GM21825 (cell line): ENCODE results near the gene COX7A2L.
"Not testable (repeated sequence)": the region's sequence is repeated elsewhere in the genome, so short reads cannot be mapped to it uniquely, and the experiment has no call there.

Experiments
- ATAC-seq: cut with Tn5 transposase; IDR thresholded peaks from one replicate; pipeline ENCODE4 v1.9.1; 2021; ENCODE audit warnings: mild to moderate bottlenecking, moderate library complexity; ENCODE audit not compliant: unreplicated experiment

Gene COX7A2L

GRCh38 chr2:42340045-42340937 lies 20.7 kb downstream of the COX7A2L start:
- ATAC-seq: no peak

GRCh38 chr2:42339191-42339912 lies 21.7 kb downstream of the COX7A2L start:
- ATAC-seq: no peak

DNA sequence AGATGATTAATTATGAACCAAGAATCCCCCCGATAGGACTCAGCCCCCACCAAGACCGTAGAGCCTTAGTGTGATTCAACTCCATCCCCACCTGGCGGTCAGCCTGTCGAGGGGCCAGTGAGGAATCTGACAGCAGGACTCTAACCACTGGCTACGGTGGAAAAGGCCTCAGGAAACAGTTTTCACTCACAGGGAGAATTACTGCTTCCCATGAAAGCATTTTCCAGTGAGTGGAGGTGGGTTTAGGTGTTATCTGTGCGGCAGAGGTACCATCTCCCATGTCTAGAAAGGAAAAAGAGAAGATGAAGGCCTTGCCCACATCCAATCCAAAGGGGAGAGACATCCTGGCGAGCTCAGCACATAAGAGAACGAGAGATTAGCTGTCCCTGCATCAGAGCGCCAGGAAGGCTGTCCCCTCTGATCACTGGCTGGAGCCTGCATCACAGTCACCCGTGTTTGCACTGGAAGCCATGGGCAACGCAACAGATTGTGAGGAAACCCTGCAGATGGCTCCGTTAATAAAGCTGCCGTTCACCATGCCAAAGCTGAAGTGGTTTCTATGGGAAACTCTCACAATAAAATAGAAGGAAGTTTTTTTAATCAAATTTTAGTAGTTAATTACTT lies 22.3 kb downstream of the COX7A2L start:
- no peak for ATAC-seq

GRCh38 chr2:42337846-42338566 lies 23.0 kb downstream of the COX7A2L start:
- no peak for ATAC-seq

GRCh38 chr2:42337356-42337820 lies 23.6 kb downstream of the COX7A2L start:
- ATAC-seq: no peak

DNA sequence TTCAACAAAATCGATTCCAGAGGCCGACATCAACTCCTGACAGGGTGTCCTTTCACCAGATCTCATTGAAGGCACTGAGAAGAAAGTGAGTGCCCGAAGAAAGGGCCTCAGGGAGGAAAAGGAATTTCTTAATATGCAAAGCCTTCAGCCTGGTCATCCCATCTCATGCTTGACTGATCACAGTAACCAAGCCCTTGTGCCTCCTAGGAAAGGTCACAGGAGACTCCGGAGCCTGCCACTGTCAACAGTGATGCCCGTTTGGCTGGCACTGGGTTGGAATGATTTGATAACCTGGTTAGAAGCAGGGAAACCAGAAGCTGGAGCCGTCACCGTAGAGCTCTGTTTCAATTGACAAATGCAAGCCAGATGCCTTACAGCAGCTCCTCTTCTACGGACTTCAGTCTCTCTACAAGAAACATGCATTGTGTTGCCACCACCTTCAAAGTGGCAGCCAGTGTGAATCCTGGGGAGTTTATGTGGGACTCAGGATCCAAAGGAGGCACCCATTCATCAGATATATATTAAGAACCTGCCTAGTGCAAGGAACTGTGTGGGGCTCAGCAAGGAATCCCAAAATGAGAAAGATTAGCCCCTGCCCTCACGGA lies 24.6 kb downstream of the COX7A2L start:
- no peak for ATAC-seq

DNA sequence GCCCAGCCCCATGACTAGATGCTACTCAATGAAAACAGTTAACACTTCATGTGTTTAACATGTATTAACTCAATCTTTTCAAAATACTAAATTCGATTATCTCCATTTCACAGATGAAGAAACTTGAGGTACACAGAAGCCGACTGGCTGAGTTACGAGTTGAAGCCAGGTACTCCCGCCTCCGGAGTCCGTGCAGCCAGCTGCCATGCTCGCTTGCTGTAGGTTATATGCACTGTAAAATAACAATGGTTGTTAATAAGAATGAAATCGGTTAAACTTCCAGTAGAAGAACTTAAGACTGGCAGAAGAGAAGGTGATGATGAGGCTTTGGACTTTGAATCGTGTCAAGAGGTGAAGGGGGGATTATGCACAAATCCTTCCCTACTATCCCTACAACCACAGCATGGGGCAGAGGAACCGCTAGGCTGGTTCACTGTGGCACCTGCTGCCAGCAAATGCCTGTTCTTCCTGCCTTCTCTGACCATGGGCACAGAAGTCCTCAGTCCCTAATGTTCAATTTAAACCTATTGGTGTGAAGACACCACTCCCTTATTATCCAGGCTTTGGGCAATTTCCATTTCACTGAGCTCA lies 25.4 kb downstream of the COX7A2L start:
- ATAC-seq: no peak

DNA sequence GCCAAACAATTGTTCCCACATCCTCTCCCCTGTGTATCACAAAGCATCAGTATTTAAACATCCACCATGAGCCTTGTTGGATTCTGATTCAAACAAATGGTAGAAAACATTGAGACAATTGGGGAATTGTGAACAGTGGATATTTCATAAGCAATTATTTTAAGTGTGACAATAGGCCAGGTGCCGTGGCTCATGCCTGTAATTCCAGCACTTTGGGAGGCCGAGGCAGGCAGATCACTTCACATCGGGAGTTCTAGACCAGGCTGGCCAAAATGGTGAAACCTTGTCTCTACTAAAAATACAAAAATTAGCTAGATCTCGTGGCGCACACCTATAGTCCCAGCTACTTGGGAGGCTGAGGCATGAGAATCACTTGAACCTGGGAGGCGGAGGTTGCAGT lies 26.2 kb downstream of the COX7A2L start:
- ATAC-seq: not testable (repeated sequence)

DNA sequence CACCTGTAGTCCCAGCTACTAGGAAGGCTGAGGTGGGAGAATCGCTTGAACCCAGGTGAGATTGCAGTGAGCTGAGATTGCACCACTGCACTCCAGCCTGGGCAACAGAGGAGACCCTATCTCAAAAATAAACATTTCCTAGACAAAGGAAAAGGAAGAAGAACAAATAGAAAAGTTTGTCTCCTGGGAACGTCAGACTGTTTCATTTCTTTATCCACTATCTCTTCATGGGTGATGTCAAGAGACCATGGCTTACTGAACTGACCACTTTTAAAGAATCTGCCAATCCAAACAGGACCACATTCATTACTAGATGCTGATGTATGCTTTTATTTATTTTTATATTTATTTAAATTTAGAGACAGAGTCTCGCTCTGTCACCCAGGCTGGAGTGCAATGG lies 26.8 kb downstream of the COX7A2L start:
- ATAC-seq: no peak

DNA sequence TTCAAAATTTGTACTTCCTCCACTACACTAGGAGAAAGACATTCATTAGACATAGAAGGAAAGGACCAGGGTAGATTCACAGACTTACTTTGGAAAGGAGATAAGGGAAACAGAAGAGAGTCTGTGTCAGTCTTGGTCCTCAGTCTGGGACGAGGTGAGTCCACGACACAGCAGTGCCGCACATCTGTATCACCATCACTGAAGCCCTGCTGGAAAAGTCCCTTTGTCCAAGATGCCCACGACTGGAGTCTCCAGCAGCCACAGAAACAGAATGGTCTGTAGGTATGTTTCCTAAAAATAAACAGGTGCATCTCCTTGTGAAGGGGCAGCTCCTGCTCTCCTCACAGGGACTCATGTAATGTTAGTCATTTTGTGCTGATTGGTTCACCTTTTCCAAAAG lies 27.4 kb downstream of the COX7A2L start:
- ATAC-seq: no peak

- no peak for ATAC-seq
Observed at GRCh38 chr2:42332575-42332974, 28.4 kb downstream of the COX7A2L start.

DNA sequence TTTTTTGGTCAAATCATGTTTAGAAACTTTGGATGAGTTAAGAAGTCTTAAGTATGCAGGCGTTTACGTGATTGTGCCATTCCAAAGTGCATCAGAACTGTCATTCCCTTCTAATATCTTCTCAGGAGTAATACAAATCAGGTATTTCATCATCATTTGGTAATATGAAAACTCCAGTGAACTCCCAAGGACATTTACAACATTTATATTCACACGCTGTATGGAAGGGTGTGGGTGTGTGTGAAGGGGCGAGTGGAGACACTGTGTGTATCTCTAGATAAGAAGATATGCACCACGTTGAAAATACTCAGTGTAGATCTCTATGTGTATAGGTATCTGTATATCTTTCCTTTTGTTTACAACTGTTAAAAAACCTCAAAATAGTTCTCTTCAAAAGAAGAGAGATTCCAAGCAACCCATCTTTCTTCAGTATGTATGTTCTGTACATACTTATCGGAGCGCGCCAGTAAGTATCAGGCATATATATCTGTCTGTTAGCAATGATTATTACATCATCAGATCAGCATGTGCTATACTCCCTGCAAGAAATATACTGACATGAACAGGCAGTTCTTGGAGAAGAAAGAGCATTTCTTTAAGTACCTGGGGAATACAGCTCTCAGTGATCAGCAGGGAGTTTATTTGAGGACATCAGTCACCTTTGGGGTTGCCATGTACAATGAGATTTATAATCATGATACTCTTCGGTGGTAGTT lies 29.3 kb downstream of the COX7A2L start:
- ATAC-seq: no peak

- no peak for ATAC-seq
Observed at GRCh38 chr2:42329736-42330135, 31.3 kb downstream of the COX7A2L start.

GRCh38 chr2:42328923-42329322 lies 32.1 kb downstream of the COX7A2L start:
- no peak for ATAC-seq

DNA sequence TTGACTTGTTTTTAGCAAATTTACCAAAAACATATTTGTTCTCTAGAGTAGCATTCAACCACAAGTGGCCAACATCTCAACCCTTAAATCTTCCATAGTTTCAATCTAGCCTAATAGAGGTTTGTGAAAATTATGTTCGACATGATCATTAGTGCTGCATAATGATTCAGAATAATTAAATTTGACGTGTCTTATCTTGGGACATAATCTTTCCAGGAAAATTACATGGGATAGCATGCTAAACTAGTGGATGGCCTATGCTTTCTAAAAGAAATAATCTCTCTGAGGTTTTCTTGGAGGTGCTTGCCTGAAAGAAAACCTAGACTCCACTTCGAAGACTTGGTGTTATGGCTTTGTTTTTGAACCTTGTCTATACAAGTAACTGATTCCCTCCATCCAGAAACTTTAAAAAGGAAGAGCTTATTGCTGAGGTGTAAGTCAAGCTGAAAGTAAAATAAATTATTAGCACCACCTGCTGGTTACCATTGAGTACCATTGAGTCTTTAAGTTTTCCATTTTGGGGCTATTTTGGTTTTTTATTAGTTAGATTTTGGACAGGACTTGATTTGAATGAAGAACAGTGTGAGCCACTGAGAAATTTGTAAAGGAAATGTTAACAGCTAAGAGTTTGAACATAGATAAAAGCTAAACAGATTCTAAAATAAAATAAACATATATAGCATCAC lies 32.7 kb downstream of the COX7A2L start:
- no peak for ATAC-seq

GRCh38 chr2:42327125-42327524 lies 33.9 kb downstream of the COX7A2L start:
- no peak for ATAC-seq

DNA sequence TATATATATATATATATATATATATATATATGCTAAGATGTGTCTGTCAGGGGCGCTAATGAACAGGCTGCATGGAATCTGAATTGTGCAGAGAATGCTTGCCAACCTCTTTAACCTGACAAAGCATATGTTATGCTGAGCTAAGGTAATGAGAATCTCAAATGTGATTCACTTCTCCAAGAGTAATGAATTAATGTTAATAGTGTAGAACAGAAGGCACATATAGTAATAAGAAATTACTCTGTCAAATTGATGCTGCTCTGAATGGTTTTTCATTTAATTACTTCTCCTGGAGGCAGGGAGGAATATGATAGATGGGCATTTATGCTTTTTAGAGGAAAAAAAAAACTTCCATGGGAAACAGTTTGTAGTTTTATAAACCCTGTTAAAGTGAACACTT lies 35.4 kb downstream of the COX7A2L start:
- no peak for ATAC-seq

GRCh38 chr2:42324949-42325348 lies 36.1 kb downstream of the COX7A2L start:
- ATAC-seq: no peak

GRCh38 chr2:42324244-42324643 lies 36.8 kb downstream of the COX7A2L start:
- ATAC-seq: no peak
